ENCODE results near the gene DNM3.

The DNM3 gene

GRCh38 chr1:172410027-172410426 lies 568.7 kb downstream of the DNM3 start:
- no peak for TF ChIP-seq CTCF (IDR thresholded peaks at IDR 0.05; ENCODE audit: low read depth, low read length, missing control alignments)
- no peak overlapping the region for H3K4me3 ChIP-seq (ENCODE audit: low read depth, low read length)
- no peak for DNase-seq (ENCODE audit: low read depth)

- no peak for TF ChIP-seq CTCF (IDR thresholded peaks at IDR 0.05; ENCODE audit: low read depth, low read length, missing control alignments)
- H3K4me3 ChIP-seq (ENCODE audit: low read depth, low read length) = no peak overlapping the region
- DNase-seq (ENCODE audit: low read depth) = no peak
Observed at GRCh38 chr1:172411791-172412338, 570.6 kb downstream of the DNM3 start.

- DNase-seq (ENCODE audit: low read depth) = no peak
- no peak for TF ChIP-seq CTCF (IDR thresholded peaks at IDR 0.05; ENCODE audit: low read depth, low read length, missing control alignments)
- no peak overlapping the region for H3K4me3 ChIP-seq (ENCODE audit: low read depth, low read length)
Observed at GRCh38 chr1:172414331-172414730, 573.0 kb downstream of the DNM3 start.

GRCh38 chr1:172416496-172417035 lies 575.3 kb downstream of the DNM3 start:
- TF ChIP-seq CTCF (IDR thresholded peaks at IDR 0.05; ENCODE audit: low read depth, low read length, missing control alignments) = no peak
- DNase-seq (ENCODE audit: low read depth) = no peak

GRCh38 chr1:172417557-172417956 lies 576.3 kb downstream of the DNM3 start:
- no peak for DNase-seq (ENCODE audit: low read depth)
- no peak for TF ChIP-seq CTCF (IDR thresholded peaks at IDR 0.05; ENCODE audit: low read depth, low read length, missing control alignments)
- H3K4me3 ChIP-seq (ENCODE audit: low read depth, low read length) = no peak overlapping the region

More at GRCh38 chr1:172416496-172417035, 575.3 kb downstream of the DNM3 start:
- H3K4me3 ChIP-seq (ENCODE audit: low read depth, low read length) = no peak overlapping the region

- no peak for DNase-seq (ENCODE audit: low read depth)
- TF ChIP-seq CTCF (IDR thresholded peaks at IDR 0.05; ENCODE audit: low read depth, low read length, missing control alignments) = no peak
- no peak within 1 kb of the TSS for H3K4me3 ChIP-seq (ENCODE audit: low read depth, low read length)
Observed at GRCh38 chr1:172420385-172420784, 579.1 kb downstream of the DNM3 start, which contains the start of gene C1orf105. TSS of gene C1orf105 (plus strand) at chr1:172420685. CDS start at chr1:172420886, 201 bp downstream.
